Mesendoderm (in vitro differentiated cells): Measurements from ENCODE around the gene DOLPP1.
A peak's percentile ranks its signal among the peaks of the same experiment; 100 is the strongest.

ENCODE experiments used
- DNase-seq: peaks from one replicate; pipeline ENCODE4 v3.0.0; 2013
- H2AK5ac ChIP-seq: 2 replicates; pipeline ENCODE4 v1.6.1; 2013; ENCODE audit warnings: low read length, inconsistent platforms
- H2BK120ac ChIP-seq: 2 replicates; pipeline ENCODE4 v1.6.1; 2013; ENCODE audit warnings: low read depth, mild to moderate bottlenecking, low read length, moderate library complexity, mixed read lengths
- H2BK15ac ChIP-seq: replicated peaks from 2 replicates; pipeline ENCODE4 v1.6.1; 2013; ENCODE audit warnings: low read depth, mild to moderate bottlenecking, moderate library complexity
- H2BK5ac ChIP-seq: 2 replicates; pipeline ENCODE4 v1.6.1; 2013; ENCODE audit warnings: low read length, inconsistent platforms
- H3K18ac ChIP-seq: 2 replicates; pipeline ENCODE4 v1.6.1; 2013; ENCODE audit warnings: mild to moderate bottlenecking, low read length, mixed read lengths
- H3K23ac ChIP-seq: one replicate; pipeline ENCODE4 v1.6.1; 2013; ENCODE audit warnings: low read length
- H3K27ac ChIP-seq: 2 replicates; pipeline ENCODE4 v1.5.1; 2013; ENCODE audit warnings: low read depth, mild to moderate bottlenecking, inconsistent platforms, low read length, moderate library complexity
- H3K27me3 ChIP-seq: 2 replicates; pipeline ENCODE4 v1.6.1; 2013; ENCODE audit warnings: low read length, control low read depth, mild to moderate bottlenecking, inconsistent platforms; ENCODE audit not compliant: insufficient read depth, poor library complexity
- H3K36me3 ChIP-seq: 2 replicates; pipeline ENCODE4 v1.6.1; 2013; ENCODE audit warnings: low read length, inconsistent platforms; ENCODE audit not compliant: control insufficient read depth, insufficient read depth
- H3K4ac ChIP-seq: one replicate; pipeline ENCODE4 v1.6.1; 2013; ENCODE audit warnings: low read depth, mild to moderate bottlenecking, low read length, moderate library complexity
- H3K4me1 ChIP-seq: 2 replicates; pipeline ENCODE4 v1.6.1; 2013; ENCODE audit warnings: low read depth, low read length, inconsistent platforms; ENCODE audit not compliant: control insufficient read depth
- H3K4me2 ChIP-seq: 2 replicates; pipeline ENCODE4 v1.6.1; 2013; ENCODE audit warnings: low read length
- H3K4me3 ChIP-seq: 2 replicates; pipeline ENCODE4 v1.5.1; 2013; ENCODE audit warnings: mild to moderate bottlenecking, low read length
- H3K56ac ChIP-seq: one replicate; pipeline ENCODE4 v1.6.1; 2013; ENCODE audit warnings: low read length
- H3K79me1 ChIP-seq: 2 replicates; pipeline ENCODE4 v1.6.1; 2013; ENCODE audit warnings: low read length, inconsistent platforms
- H3K79me2 ChIP-seq: 2 replicates; pipeline ENCODE4 v1.6.1; 2013; ENCODE audit warnings: mild to moderate bottlenecking, low read length; ENCODE audit not compliant: control insufficient read depth, insufficient read depth
- H3K9ac ChIP-seq: 2 replicates; pipeline ENCODE4 v1.6.1; 2013; ENCODE audit warnings: low read length, inconsistent platforms
- H4K5ac ChIP-seq: one replicate; pipeline ENCODE4 v1.6.1; 2013; ENCODE audit warnings: low read length
- H4K8ac ChIP-seq: one replicate; pipeline ENCODE4 v1.6.1; 2013; ENCODE audit warnings: low read depth, mild to moderate bottlenecking, control low read depth, low read length, moderate library complexity
- WGBS: extraction: QIAGEN DNeasy Blood & Tissue Kit; methylation state at CpG from one replicate; pipeline ENCODE4 v1.1.7; 2013; ENCODE audit warnings: low lambda C conversion rate, missing lambda C conversion rate; ENCODE audit not compliant: insufficient coverage; ENCODE audit errors: extremely low coverage; 5-methylcytosine and 5-hydroxymethylcytosine counted together

The DOLPP1 gene

GRCh38 chr9:129130791-129131190 is 49.9 kb downstream of the DOLPP1 start:
- no peak overlapping the region for H3K27ac ChIP-seq

GRCh38 chr9:129131300-129132145 is 50.6 kb downstream of the DOLPP1 start:
- H2AK5ac ChIP-seq = no peak overlapping the region
- no peaks in the 10 kb centered on the region for H3K79me2 ChIP-seq
- no peaks in the 10 kb centered on the region for H3K27me3 ChIP-seq
- no peak overlapping the region for H3K4me3 ChIP-seq
- no CpG with 5 or more reads among the region's 13 CpGs for WGBS
- no peak overlapping the region for H2BK120ac ChIP-seq
- H3K79me1 ChIP-seq = peaks cover 1% of the 10 kb centered on the region
- H4K8ac ChIP-seq = no peak overlapping the region
- peak; percentile 71 for DNase-seq
- H3K18ac ChIP-seq = no peak overlapping the region
- H3K4me1 ChIP-seq = peaks cover 7% of the 10 kb centered on the region
- no peak overlapping the region for H3K27ac ChIP-seq
- H3K36me3 ChIP-seq = peaks cover 2% of the 10 kb centered on the region
- no peak overlapping the region for H2BK5ac ChIP-seq
- no peak overlapping the region for H3K4ac ChIP-seq
- H2BK15ac ChIP-seq = no peak overlapping the region
- no peak overlapping the region for H3K23ac ChIP-seq
- H3K56ac ChIP-seq = no peak overlapping the region
- no peak overlapping the region for H3K9ac ChIP-seq
- H3K4me2 ChIP-seq = no peak overlapping the region
- no peak overlapping the region for H4K5ac ChIP-seq

More at GRCh38 chr9:129130791-129131190, 49.9 kb downstream of the DOLPP1 start:
- H4K8ac ChIP-seq = no peak overlapping the region
- H3K23ac ChIP-seq = no peak overlapping the region
- H2BK120ac ChIP-seq = no peak overlapping the region
- no peak overlapping the region for H3K4ac ChIP-seq
- DNase-seq = no peak
- H3K27me3 ChIP-seq = no peaks in the 10 kb centered on the region
- WGBS = no CpG with 5 or more reads among the region's 3 CpGs
- H3K56ac ChIP-seq = no peak overlapping the region
- H3K79me1 ChIP-seq = peaks cover 1% of the 10 kb centered on the region
- H2BK15ac ChIP-seq = no peak overlapping the region
- no peak overlapping the region for H3K4me2 ChIP-seq
- H3K4me1 ChIP-seq = peaks cover 7% of the 10 kb centered on the region
- H3K4me3 ChIP-seq = no peak overlapping the region
- no peak overlapping the region for H3K18ac ChIP-seq
- H2AK5ac ChIP-seq = no peak overlapping the region
- peaks cover 2% of the 10 kb centered on the region for H3K36me3 ChIP-seq
- H3K79me2 ChIP-seq = no peaks in the 10 kb centered on the region
- H2BK5ac ChIP-seq = no peak overlapping the region
- no peak overlapping the region for H3K9ac ChIP-seq
- no peak overlapping the region for H4K5ac ChIP-seq

- peaks cover 2% of the 10 kb centered on the region for H3K36me3 ChIP-seq
- WGBS = no CpG with 5 or more reads among the region's 4 CpGs
These were observed 52.2 kb downstream of the DOLPP1 start for GRCh38 chr9:129133082-129133481.

GRCh38 chr9:129135476-129135875 is 54.6 kb downstream of the DOLPP1 start:
- Histone ChIP-seq H3K4me1 (peaks cover 5% of the 10 kb centered on the region), H3K27ac (no peak overlapping the region), H3K27me3 (no peaks in the 10 kb centered on the region), H2BK15ac (no peak overlapping the region), H2AK5ac (no peak overlapping the region), H4K8ac (no peak overlapping the region), H3K23ac (no peak overlapping the region), H3K9ac (no peak overlapping the region), H4K5ac (no peak overlapping the region), H3K79me1 (no peaks in the 10 kb centered on the region), H2BK120ac (no peak overlapping the region), H3K4me2 (no peak overlapping the region), H3K36me3 (peaks cover 2% of the 10 kb centered on the region), H3K4ac (no peak overlapping the region), H2BK5ac (no peak overlapping the region), H3K79me2 (no peaks in the 10 kb centered on the region), H3K18ac (no peak overlapping the region), H3K4me3 (no peak overlapping the region), H3K56ac (no peak overlapping the region)
- WGBS = no CpG with 5 or more reads among the region's 6 CpGs
- DNase-seq = no peak

More at GRCh38 chr9:129133082-129133481, 52.2 kb downstream of the DOLPP1 start:
- H3K18ac ChIP-seq = no peak overlapping the region
- H3K27ac ChIP-seq = no peak overlapping the region
- no peak overlapping the region for H2AK5ac ChIP-seq
- no peak overlapping the region for H3K56ac ChIP-seq
- H3K27me3 ChIP-seq = no peaks in the 10 kb centered on the region
- DNase-seq = no peak
- no peak overlapping the region for H2BK15ac ChIP-seq
- peaks cover 1% of the 10 kb centered on the region for H3K79me1 ChIP-seq
- H3K4me2 ChIP-seq = no peak overlapping the region
- H2BK120ac ChIP-seq = no peak overlapping the region
- no peak overlapping the region for H3K4me3 ChIP-seq
- H3K4ac ChIP-seq = no peak overlapping the region
- no peaks in the 10 kb centered on the region for H3K4me1 ChIP-seq
- H2BK5ac ChIP-seq = no peak overlapping the region
- no peaks in the 10 kb centered on the region for H3K79me2 ChIP-seq
- H4K8ac ChIP-seq = no peak overlapping the region
- no peak overlapping the region for H3K9ac ChIP-seq
- H3K23ac ChIP-seq = no peak overlapping the region
- no peak overlapping the region for H4K5ac ChIP-seq

- H3K79me2 ChIP-seq = peaks cover 8% of the 10 kb centered on the region
- no peak overlapping the region for H3K4me3 ChIP-seq
- H3K4me1 ChIP-seq = peaks cover 7% of the 10 kb centered on the region
- no peak overlapping the region for H4K8ac ChIP-seq
- H3K9ac ChIP-seq = no peak overlapping the region
- H3K4ac ChIP-seq = no peak overlapping the region
- no peak overlapping the region for H2BK120ac ChIP-seq
- no peak overlapping the region for H3K18ac ChIP-seq
- WGBS = no CpG with 5 or more reads among the region's 16 CpGs
- H2AK5ac ChIP-seq = no peak overlapping the region
- H3K56ac ChIP-seq = no peak overlapping the region
- DNase-seq = no peak
- H4K5ac ChIP-seq = no peak overlapping the region
- H3K36me3 ChIP-seq = peaks cover 2% of the 10 kb centered on the region
- H3K27ac ChIP-seq = no peak overlapping the region
- no peak overlapping the region for H3K4me2 ChIP-seq
- H2BK15ac ChIP-seq = no peak overlapping the region
- H3K27me3 ChIP-seq = no peaks in the 10 kb centered on the region
- no peak overlapping the region for H2BK5ac ChIP-seq
- H3K23ac ChIP-seq = no peak overlapping the region
- peaks cover 2% of the 10 kb centered on the region for H3K79me1 ChIP-seq
These were observed 55.6 kb downstream of the DOLPP1 start for GRCh38 chr9:129136446-129137035.
